GM18526 (cell line): ENCODE results near the gene ICE1.

Experiments used
- POLR2A ChIP-seq: IDR thresholded peaks from 3 replicates; pipeline ENCODE4 v1.6.1; 2011; ENCODE audit not compliant: insufficient read length; ENCODE audit errors: extremely low read depth

Gene ICE1

GRCh38 chr5:5505815-5506214 is 83.3 kb downstream of the ICE1 start:
- TF ChIP-seq POLR2A = no peak

GRCh38 chr5:5508391-5508790 is 85.9 kb downstream of the ICE1 start:
- TF ChIP-seq POLR2A = no peak

GRCh38 chr5:5511904-5512416 is 89.5 kb downstream of the ICE1 start:
- TF ChIP-seq POLR2A = no peak

- TF ChIP-seq POLR2A = no peak
These were observed 90.1 kb downstream of the ICE1 start for GRCh38 chr5:5512543-5512942.

GRCh38 chr5:5521029-5521428 is 98.6 kb downstream of the ICE1 start:
- no peak for TF ChIP-seq POLR2A

GRCh38 chr5:5521478-5521877 is 99.0 kb downstream of the ICE1 start:
- no peak for TF ChIP-seq POLR2A

- TF ChIP-seq POLR2A = no peak
These were observed 99.9 kb downstream of the ICE1 start for GRCh38 chr5:5522336-5522735.

- TF ChIP-seq POLR2A = no peak
These were observed 100.6 kb downstream of the ICE1 start for GRCh38 chr5:5523066-5523505.

- no peak for TF ChIP-seq POLR2A
These were observed 101.8 kb downstream of the ICE1 start for GRCh38 chr5:5524327-5524726.

- TF ChIP-seq POLR2A = no peak
These were observed 108.9 kb downstream of the ICE1 start for GRCh38 chr5:5531371-5531770.

GRCh38 chr5:5532306-5533076 is 110.0 kb downstream of the ICE1 start:
- TF ChIP-seq POLR2A = no peak

GRCh38 chr5:5533927-5534326 is 111.5 kb downstream of the ICE1 start:
- no peak for TF ChIP-seq POLR2A

GRCh38 chr5:5534333-5534732 is 111.9 kb downstream of the ICE1 start:
- TF ChIP-seq POLR2A = no peak

- no peak for TF ChIP-seq POLR2A
These were observed 114.4 kb downstream of the ICE1 start for GRCh38 chr5:5536871-5537270.

GRCh38 chr5:5537426-5537825 is 114.9 kb downstream of the ICE1 start:
- no peak for TF ChIP-seq POLR2A

- no peak for TF ChIP-seq POLR2A
These were observed 117.1 kb downstream of the ICE1 start for GRCh38 chr5:5539590-5539989.
